ENCODE results near the gene A3GALT2. TPM values are rescaled to one million over a fixed set of nuclear protein-coding genes. Genes with fewer than 3 reads are reported as not detected.

Gene A3GALT2
- total RNA-seq, 1 experiment from 2014 or later = not detected

- POLR2A ChIA-PET = no interaction called here
- CTCF ChIA-PET = interaction anchor here (1.1 kb wide), 1 partner anchor 37 kb away, joined by 4 read pairs; no protein-coding TSS in a partner anchor
- DNase-seq (ENCODE audit: low spot score) (no peak), ATAC-seq (no peak)
- no peak for TF ChIP-seq HMGXB4 (CRISPR knock-in tag; IDR thresholded peaks at IDR 0.05)
- no peak for TF ChIP-seq STAT6 (CRISPR knock-in tag; conservative IDR thresholded peaks at IDR 0.05; ENCODE audit: low read depth)
- no peak for TF ChIP-seq ZNF263 (CRISPR knock-in tag; IDR thresholded peaks at IDR 0.05; ENCODE audit: low read depth)
- no peak for TF ChIP-seq AFF4 (CRISPR knock-in tag; IDR thresholded peaks at IDR 0.05; ENCODE audit: borderline replicate concordance)
- TF ChIP-seq FOXP1 (CRISPR knock-in tag; IDR thresholded peaks at IDR 0.05; ENCODE audit: borderline replicate concordance) = no peak
- no peak for TF ChIP-seq RORB (CRISPR knock-in tag; IDR thresholded peaks at IDR 0.05)
- TF ChIP-seq RELA (CRISPR knock-in tag; IDR thresholded peaks at IDR 0.05; ENCODE audit: borderline replicate concordance) = no peak
- no peak for TF ChIP-seq JAZF1 (CRISPR knock-in tag; IDR thresholded peaks at IDR 0.05)
- TF ChIP-seq ZNF671 (CRISPR knock-in tag; IDR thresholded peaks at IDR 0.05) = no peak
- TF ChIP-seq TCF7 (CRISPR knock-in tag; IDR thresholded peaks at IDR 0.05; ENCODE audit: low read depth) = no peak
- TF ChIP-seq AR (CRISPR knock-in tag; IDR thresholded peaks at IDR 0.05) = no peak
- TF ChIP-seq NFYB (CRISPR knock-in tag; conservative IDR thresholded peaks at IDR 0.05; ENCODE audit: low read depth) = no peak
- Mint-ChIP-seq H3K36me3 (no peaks in the 10 kb centered on the region), H3K4me1 (peaks cover 8% of the 10 kb centered on the region), H3K27me3 (ENCODE audit: low read depth) (peaks cover 17% of the 10 kb centered on the region; the same call in 1 of the 2 replicates), H3K9me3 (no peaks in the 10 kb centered on the region), H3K4me3 (no peak overlapping the region), H3K27ac (no peak overlapping the region)
Measured at GRCh38 chr1:33332881-33333280, 12.0 kb upstream of the A3GALT2 start.

GRCh38 chr1:33332357-33332789 lies 11.5 kb upstream of the A3GALT2 start:
- Mint-ChIP-seq H3K27me3 (ENCODE audit: low read depth) (peaks cover 12% of the 10 kb centered on the region; the same call in 1 of the 2 replicates), H3K9me3 (no peaks in the 10 kb centered on the region), H3K36me3 (no peaks in the 10 kb centered on the region), H3K4me3 (no peak overlapping the region), H3K4me1 (peaks cover 3% of the 10 kb centered on the region; the same call in 1 of the 2 replicates), H3K27ac (no peak overlapping the region)
- DNase-seq (ENCODE audit: low spot score) = no peak
- no peak for ATAC-seq
- CTCF ChIA-PET = interaction anchor here (1.1 kb wide), 1 partner anchor 10 kb away, joined by 4 read pairs; no protein-coding TSS in a partner anchor
- POLR2A ChIA-PET = no interaction called here
- TF ChIP-seq STAT6 (CRISPR knock-in tag; conservative IDR thresholded peaks at IDR 0.05; ENCODE audit: low read depth) (no peak), NR3C1 (CRISPR knock-in tag; conservative IDR thresholded peaks at IDR 0.05; ENCODE audit: low read depth) (no peak), FOXK1 (CRISPR knock-in tag; IDR thresholded peaks at IDR 0.05) (no peak), SMAD4 (CRISPR knock-in tag; IDR thresholded peaks at IDR 0.05) (no peak), MXD4 (CRISPR knock-in tag; IDR thresholded peaks at IDR 0.05; ENCODE audit: borderline replicate concordance) (no peak), FOXJ3 (CRISPR knock-in tag; IDR thresholded peaks at IDR 0.05; ENCODE audit: borderline replicate concordance) (no peak), GRHL2 (CRISPR knock-in tag; IDR thresholded peaks at IDR 0.05; ENCODE audit: insufficient replicate concordance, severe bottlenecking) (no peak), HMGXB4 (CRISPR knock-in tag; IDR thresholded peaks at IDR 0.05) (no peak), NFYB (CRISPR knock-in tag; conservative IDR thresholded peaks at IDR 0.05; ENCODE audit: low read depth) (no peak), TEAD1 (CRISPR knock-in tag; IDR thresholded peaks at IDR 0.05) (no peak)

Data from WTC11 (cell line).